Mesendoderm (in vitro differentiated cells): ENCODE measurements around the gene TAS2R7. TPM values are rescaled to one million over a fixed set of nuclear protein-coding genes. Genes with fewer than 3 reads are reported as not detected.

Source experiments
- DNase-seq: peaks from one replicate; pipeline ENCODE4 v3.0.0; 2013
- H2AK5ac ChIP-seq: 2 replicates; pipeline ENCODE4 v1.6.1; 2013; ENCODE audit warnings: low read length, inconsistent platforms
- H2BK120ac ChIP-seq: 2 replicates; pipeline ENCODE4 v1.6.1; 2013; ENCODE audit warnings: low read depth, mild to moderate bottlenecking, low read length, moderate library complexity, mixed read lengths
- H2BK15ac ChIP-seq: replicated peaks from 2 replicates; pipeline ENCODE4 v1.6.1; 2013; ENCODE audit warnings: low read depth, mild to moderate bottlenecking, moderate library complexity
- H2BK5ac ChIP-seq: 2 replicates; pipeline ENCODE4 v1.6.1; 2013; ENCODE audit warnings: low read length, inconsistent platforms
- H3K18ac ChIP-seq: 2 replicates; pipeline ENCODE4 v1.6.1; 2013; ENCODE audit warnings: mild to moderate bottlenecking, low read length, mixed read lengths
- H3K23ac ChIP-seq: one replicate; pipeline ENCODE4 v1.6.1; 2013; ENCODE audit warnings: low read length
- H3K27ac ChIP-seq: 2 replicates; pipeline ENCODE4 v1.5.1; 2013; ENCODE audit warnings: low read depth, mild to moderate bottlenecking, inconsistent platforms, low read length, moderate library complexity
- H3K27me3 ChIP-seq: 2 replicates; pipeline ENCODE4 v1.6.1; 2013; ENCODE audit warnings: low read length, control low read depth, mild to moderate bottlenecking, inconsistent platforms; ENCODE audit not compliant: insufficient read depth, poor library complexity
- H3K36me3 ChIP-seq: 2 replicates; pipeline ENCODE4 v1.6.1; 2013; ENCODE audit warnings: low read length, inconsistent platforms; ENCODE audit not compliant: control insufficient read depth, insufficient read depth
- H3K4ac ChIP-seq: one replicate; pipeline ENCODE4 v1.6.1; 2013; ENCODE audit warnings: low read depth, mild to moderate bottlenecking, low read length, moderate library complexity
- H3K4me1 ChIP-seq: 2 replicates; pipeline ENCODE4 v1.6.1; 2013; ENCODE audit warnings: low read depth, low read length, inconsistent platforms; ENCODE audit not compliant: control insufficient read depth
- H3K4me2 ChIP-seq: 2 replicates; pipeline ENCODE4 v1.6.1; 2013; ENCODE audit warnings: low read length
- H3K4me3 ChIP-seq: 2 replicates; pipeline ENCODE4 v1.5.1; 2013; ENCODE audit warnings: mild to moderate bottlenecking, low read length
- H3K56ac ChIP-seq: one replicate; pipeline ENCODE4 v1.6.1; 2013; ENCODE audit warnings: low read length
- H3K79me1 ChIP-seq: 2 replicates; pipeline ENCODE4 v1.6.1; 2013; ENCODE audit warnings: low read length, inconsistent platforms
- H3K79me2 ChIP-seq: 2 replicates; pipeline ENCODE4 v1.6.1; 2013; ENCODE audit warnings: mild to moderate bottlenecking, low read length; ENCODE audit not compliant: control insufficient read depth, insufficient read depth
- H3K9ac ChIP-seq: 2 replicates; pipeline ENCODE4 v1.6.1; 2013; ENCODE audit warnings: low read length, inconsistent platforms
- H4K5ac ChIP-seq: one replicate; pipeline ENCODE4 v1.6.1; 2013; ENCODE audit warnings: low read length
- H4K8ac ChIP-seq: one replicate; pipeline ENCODE4 v1.6.1; 2013; ENCODE audit warnings: low read depth, mild to moderate bottlenecking, control low read depth, low read length, moderate library complexity
- WGBS: extraction: QIAGEN DNeasy Blood & Tissue Kit; methylation state at CpG from one replicate; pipeline ENCODE4 v1.1.7; 2013; ENCODE audit warnings: low lambda C conversion rate, missing lambda C conversion rate; ENCODE audit not compliant: insufficient coverage; ENCODE audit errors: extremely low coverage; 5-methylcytosine and 5-hydroxymethylcytosine counted together
- small RNA-seq: library from polyadenylated mRNA; stranded (forward); fragments of <200 nt; extraction: miRNeasy Mini kit (QIAGEN cat#:217004); gene quantifications from one replicate; pipeline ENCODE3, GENCODE V24; 2013; ENCODE audit not compliant: insufficient read depth

The TAS2R7 gene

GRCh38 chr12:10771132-10771733 is 31.2 kb downstream of the TAS2R7 start:
- Histone ChIP-seq H4K5ac (no peak overlapping the region), H3K36me3 (no peaks in the 10 kb centered on the region), H3K4me2 (no peak overlapping the region), H3K56ac (no peak overlapping the region), H3K79me2 (no peaks in the 10 kb centered on the region), H2BK120ac (no peak overlapping the region), H3K9ac (no peak overlapping the region), H2BK5ac (no peak overlapping the region), H3K4ac (no peak overlapping the region), H3K4me3 (no peak overlapping the region), H2AK5ac (no peak overlapping the region), H3K79me1 (no peaks in the 10 kb centered on the region), H3K4me1 (no peaks in the 10 kb centered on the region), H3K27ac (no peak overlapping the region), H2BK15ac (no peak overlapping the region), H4K8ac (no peak overlapping the region), H3K23ac (no peak overlapping the region), H3K27me3 (no peaks in the 10 kb centered on the region), H3K18ac (no peak overlapping the region)
- no CpG with 5 or more reads among the region's 1 CpG for WGBS
- DNase-seq, result peak; percentile 21

- Histone ChIP-seq H2BK120ac (no peak overlapping the region), H3K79me2 (no peaks in the 10 kb centered on the region), H4K5ac (no peak overlapping the region), H3K4me3 (no peak overlapping the region), H3K9ac (no peak overlapping the region), H2BK15ac (no peak overlapping the region), H3K18ac (no peak overlapping the region), H3K36me3 (no peaks in the 10 kb centered on the region), H2AK5ac (no peak overlapping the region), H2BK5ac (no peak overlapping the region), H3K27me3 (no peaks in the 10 kb centered on the region), H3K23ac (no peak overlapping the region), H3K79me1 (no peaks in the 10 kb centered on the region), H3K4me2 (no peak overlapping the region), H3K4ac (no peak overlapping the region), H3K27ac (no peak overlapping the region), H3K56ac (no peak overlapping the region), H3K4me1 (no peaks in the 10 kb centered on the region), H4K8ac (no peak overlapping the region)
- WGBS, result 100% methylated on average over 1 of the region's 2 CpGs
- DNase-seq, result no peak
These were observed 42.8 kb downstream of the TAS2R7 start for GRCh38 chr12:10759657-10760056.

GRCh38 chr12:10756194-10756593 is 46.2 kb downstream of the TAS2R7 start:
- no peak overlapping the region for H3K4ac ChIP-seq
- no peak overlapping the region for H3K27ac ChIP-seq
- H2BK120ac ChIP-seq, result no peak overlapping the region
- H3K4me3 ChIP-seq, result no peak overlapping the region
- no peak overlapping the region for H2BK15ac ChIP-seq
- H3K4me2 ChIP-seq, result no peak overlapping the region
- no CpG with 5 or more reads among the region's 4 CpGs for WGBS
- no peak overlapping the region for H3K9ac ChIP-seq
- H4K5ac ChIP-seq, result no peak overlapping the region
- no peaks in the 10 kb centered on the region for H3K27me3 ChIP-seq
- no peak overlapping the region for H3K18ac ChIP-seq
- no peak overlapping the region for H2AK5ac ChIP-seq
- H3K79me1 ChIP-seq, result no peaks in the 10 kb centered on the region
- H3K4me1 ChIP-seq, result no peaks in the 10 kb centered on the region
- H3K36me3 ChIP-seq, result no peaks in the 10 kb centered on the region
- no peak overlapping the region for H3K23ac ChIP-seq
- no peak overlapping the region for H3K56ac ChIP-seq
- H2BK5ac ChIP-seq, result no peak overlapping the region
- no peak overlapping the region for H4K8ac ChIP-seq
- no peak for DNase-seq
- no peaks in the 10 kb centered on the region for H3K79me2 ChIP-seq

- Histone ChIP-seq H3K79me2 (no peaks in the 10 kb centered on the region), H3K4me1 (peaks cover 2% of the 10 kb centered on the region), H3K4me2 (no peak overlapping the region), H3K36me3 (no peaks in the 10 kb centered on the region), H3K79me1 (no peaks in the 10 kb centered on the region), H2AK5ac (no peak overlapping the region), H3K4me3 (no peak overlapping the region), H3K9ac (no peak overlapping the region), H3K27me3 (no peaks in the 10 kb centered on the region), H3K18ac (no peak overlapping the region), H3K56ac (no peak overlapping the region), H2BK5ac (no peak overlapping the region), H4K5ac (no peak overlapping the region), H3K27ac (no peak overlapping the region), H3K23ac (no peak overlapping the region), H3K4ac (no peak overlapping the region), H4K8ac (no peak overlapping the region), H2BK15ac (no peak overlapping the region), H2BK120ac (no peak overlapping the region)
- no CpG with 5 or more reads among the region's 4 CpGs for WGBS
- DNase-seq, result no peak
These were observed 49.4 kb downstream of the TAS2R7 start for GRCh38 chr12:10753059-10753458.

Small RNAs within 50 kb of the gene (small RNA-seq; reads per million reads assigned to genes)
- not detected for gene PRR4
